Type B pancreatic cell (in vitro differentiated cells): ENCODE measurements around the gene CILP2. TPM values are rescaled to one million over a fixed set of nuclear protein-coding genes. Genes with fewer than 3 reads are reported as not detected.

Experiments used
- DNase-seq: peaks from one replicate; pipeline ENCODE4 v3.0.0; 2021; ENCODE audit warnings: mixed read lengths; ENCODE audit not compliant: unreplicated experiment; ENCODE audit errors: extremely low spot score
- H3K27ac Mint-ChIP-seq: 2 replicates; pipeline ENCODE4 v1.8.0; 2021; ENCODE audit warnings: mild to moderate bottlenecking, mixed read lengths
- H3K27me3 Mint-ChIP-seq: 2 replicates; pipeline ENCODE4 v1.8.0; 2021; ENCODE audit warnings: mixed read lengths
- H3K36me3 Mint-ChIP-seq: 2 replicates; pipeline ENCODE4 v1.8.0; 2021; ENCODE audit warnings: mixed read lengths
- H3K4me1 Mint-ChIP-seq: one replicate; pipeline ENCODE4 v1.8.0; 2021; ENCODE audit warnings: mixed read lengths; ENCODE audit not compliant: unreplicated experiment
- H3K4me3 Mint-ChIP-seq: 2 replicates; pipeline ENCODE4 v1.8.0; 2021; ENCODE audit warnings: mild to moderate bottlenecking, mixed read lengths
- H3K9me3 Mint-ChIP-seq: 2 replicates; pipeline ENCODE4 v1.8.0; 2021; ENCODE audit warnings: mixed read lengths
- total RNA-seq: library from RNA; stranded (reverse); gene quantifications from 2 replicates; pipeline ENCODE4 v1.2.1, GENCODE V29; 2021; ENCODE audit warnings: low replicate concordance
- TF ChIP-seq, protein P1 (sequence below): fragments of 200-600 bp; sonication (generic); conservative IDR thresholded peaks from 2 replicates; pipeline ENCODE4 v1.5.0; 2021; ENCODE audit warnings: antibody characterized with exemption, mild to moderate bottlenecking

CILP2 gene
- total RNA-seq, 1 donor from 2014 or later: 3.2 TPM

DNA sequence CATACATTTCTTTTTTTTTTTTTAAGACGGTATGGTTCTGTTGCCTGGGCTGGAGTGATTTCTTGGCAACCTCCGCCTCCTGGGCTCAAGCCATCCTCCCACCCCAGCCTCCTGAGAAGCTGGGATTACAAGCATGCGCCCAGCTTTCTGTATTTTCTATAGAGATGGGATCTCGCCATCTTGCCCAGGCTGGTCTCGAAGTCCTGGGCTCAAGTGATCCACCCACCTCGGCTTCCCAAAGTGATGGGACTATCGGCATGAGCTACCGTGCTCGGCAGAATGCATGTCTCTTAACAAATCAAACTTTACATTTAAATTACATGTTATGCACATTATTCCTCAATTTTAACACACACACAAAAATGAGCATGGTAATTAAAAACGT is 20.8 kb upstream of the CILP2 start:
- Mint-ChIP-seq H3K4me1 (peaks cover 13% of the 10 kb centered on the region), H3K9me3 (no peaks in the 10 kb centered on the region), H3K27me3 (no peaks in the 10 kb centered on the region)

GRCh38 chr19:19520989-19521388 is 17.1 kb upstream of the CILP2 start:
- TF ChIP-seq, protein P1, sequence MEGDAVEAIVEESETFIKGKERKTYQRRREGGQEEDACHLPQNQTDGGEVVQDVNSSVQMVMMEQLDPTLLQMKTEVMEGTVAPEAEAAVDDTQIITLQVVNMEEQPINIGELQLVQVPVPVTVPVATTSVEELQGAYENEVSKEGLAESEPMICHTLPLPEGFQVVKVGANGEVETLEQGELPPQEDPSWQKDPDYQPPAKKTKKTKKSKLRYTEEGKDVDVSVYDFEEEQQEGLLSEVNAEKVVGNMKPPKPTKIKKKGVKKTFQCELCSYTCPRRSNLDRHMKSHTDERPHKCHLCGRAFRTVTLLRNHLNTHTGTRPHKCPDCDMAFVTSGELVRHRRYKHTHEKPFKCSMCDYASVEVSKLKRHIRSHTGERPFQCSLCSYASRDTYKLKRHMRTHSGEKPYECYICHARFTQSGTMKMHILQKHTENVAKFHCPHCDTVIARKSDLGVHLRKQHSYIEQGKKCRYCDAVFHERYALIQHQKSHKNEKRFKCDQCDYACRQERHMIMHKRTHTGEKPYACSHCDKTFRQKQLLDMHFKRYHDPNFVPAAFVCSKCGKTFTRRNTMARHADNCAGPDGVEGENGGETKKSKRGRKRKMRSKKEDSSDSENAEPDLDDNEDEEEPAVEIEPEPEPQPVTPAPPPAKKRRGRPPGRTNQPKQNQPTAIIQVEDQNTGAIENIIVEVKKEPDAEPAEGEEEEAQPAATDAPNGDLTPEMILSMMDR: no peak

More for the DNA sequence above, 20.8 kb upstream of the CILP2 start:
- Mint-ChIP-seq H3K4me3 (peak overlapping the region; percentile 96), H3K27ac (peak overlapping the region; percentile 62), H3K36me3 (peaks cover 12% of the 10 kb centered on the region)
- DNase-seq: no peak
- TF ChIP-seq, protein P1: no peak

GRCh38 chr19:19523177-19523576 is 14.9 kb upstream of the CILP2 start:
- no peak overlapping the region for H3K27ac Mint-ChIP-seq
- H3K27me3 Mint-ChIP-seq: no peaks in the 10 kb centered on the region
- peaks cover 10% of the 10 kb centered on the region for H3K4me1 Mint-ChIP-seq

More at GRCh38 chr19:19520989-19521388, 17.1 kb upstream of the CILP2 start:
- no peaks in the 10 kb centered on the region for H3K27me3 Mint-ChIP-seq
- DNase-seq: no peak
- H3K4me1 Mint-ChIP-seq: peaks cover 15% of the 10 kb centered on the region
- H3K4me3 Mint-ChIP-seq: no peak overlapping the region
- peak overlapping the region; percentile 10 for H3K27ac Mint-ChIP-seq
- peaks cover 9% of the 10 kb centered on the region for H3K36me3 Mint-ChIP-seq
- no peaks in the 10 kb centered on the region for H3K9me3 Mint-ChIP-seq

DNA sequence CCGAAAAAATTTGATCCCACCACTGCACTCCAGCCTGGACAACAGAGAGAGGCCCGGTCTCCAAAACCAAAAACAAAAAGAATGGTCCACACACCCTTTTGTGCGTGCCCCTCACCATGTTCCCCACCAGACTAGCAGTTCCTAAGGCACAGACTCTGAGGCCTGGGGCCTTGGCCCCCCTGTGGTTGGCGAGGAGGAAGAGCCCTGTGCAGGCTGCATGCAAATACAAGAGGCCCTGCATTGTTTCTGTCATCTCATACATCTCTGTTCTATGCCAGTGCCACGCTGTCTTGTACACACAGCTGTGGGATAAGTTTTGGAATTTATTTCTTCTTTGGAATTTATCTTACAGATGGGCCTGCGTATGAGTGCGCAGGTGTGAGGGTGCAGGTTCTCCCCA is 14.0 kb upstream of the CILP2 start:
- Mint-ChIP-seq H3K36me3 (peaks cover 9% of the 10 kb centered on the region), H3K4me1 (peaks cover 10% of the 10 kb centered on the region), H3K27ac (no peak overlapping the region)

More at GRCh38 chr19:19523177-19523576, 14.9 kb upstream of the CILP2 start:
- no peak for DNase-seq
- Mint-ChIP-seq H3K36me3 (peaks cover 9% of the 10 kb centered on the region), H3K9me3 (no peaks in the 10 kb centered on the region), H3K4me3 (no peak overlapping the region)
- TF ChIP-seq, protein P1: no peak

DNA sequence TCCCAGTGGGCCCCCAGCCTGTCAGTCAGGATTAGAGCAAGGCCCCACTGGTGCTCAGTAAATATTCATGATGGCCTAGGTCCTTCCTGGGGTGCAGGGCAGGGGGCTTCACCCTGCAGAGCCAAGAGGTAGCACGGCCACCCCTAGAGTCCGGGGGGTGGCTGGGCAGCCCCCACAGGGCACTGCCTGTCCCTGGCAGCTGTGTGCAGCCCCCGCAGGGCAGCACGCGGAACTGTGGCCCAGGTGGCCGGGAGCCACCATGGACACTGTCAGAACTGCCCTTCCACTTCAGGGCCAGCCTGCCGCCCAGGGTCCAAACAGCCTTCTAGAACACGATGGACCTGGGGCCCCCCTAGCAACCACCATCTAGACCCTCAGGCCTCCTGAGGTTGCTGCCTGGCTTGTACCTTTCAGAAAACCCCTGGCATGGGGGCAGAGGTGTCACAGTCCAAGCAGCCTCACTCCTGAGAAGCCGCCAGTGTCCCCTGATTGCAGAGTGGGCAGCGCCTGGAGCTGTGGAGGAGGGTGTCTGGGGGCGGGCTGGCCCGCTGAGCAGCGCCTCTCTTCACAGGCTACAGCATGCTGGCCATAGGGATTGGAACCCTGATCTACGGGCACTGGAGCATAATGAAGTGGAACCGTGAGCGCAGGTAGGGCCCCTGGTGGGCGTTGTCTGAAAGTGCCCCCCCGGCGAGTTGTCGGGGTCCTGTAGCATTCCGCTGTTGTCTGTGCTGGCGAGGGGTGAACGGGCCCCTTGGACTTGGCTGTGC is 12.3 kb upstream of the CILP2 start:
- H3K27me3 Mint-ChIP-seq: no peaks in the 10 kb centered on the region
- peaks cover 2% of the 10 kb centered on the region for H3K36me3 Mint-ChIP-seq
- no peak overlapping the region for H3K27ac Mint-ChIP-seq
- TF ChIP-seq, protein P1: no peak
- DNase-seq: no peak
- no peak overlapping the region for H3K4me3 Mint-ChIP-seq
- peaks cover 15% of the 10 kb centered on the region for H3K4me1 Mint-ChIP-seq
- no peaks in the 10 kb centered on the region for H3K9me3 Mint-ChIP-seq

More for the DNA sequence above, 14.0 kb upstream of the CILP2 start:
- no peaks in the 10 kb centered on the region for H3K27me3 Mint-ChIP-seq
- H3K4me3 Mint-ChIP-seq: no peak overlapping the region
- H3K9me3 Mint-ChIP-seq: no peaks in the 10 kb centered on the region
- TF ChIP-seq, protein P1: no peak
- no peak for DNase-seq
